D721Med (cell line): ENCODE measurements around the gene SOX13.

Experiments used
- DNase-seq: peaks from one replicate; pipeline ENCODE4 v3.0.0; 2011; ENCODE audit warnings: low spot score; ENCODE audit not compliant: insufficient read length
- FAIRE-seq: peaks from 2 replicates; lab custom pipeline; 2011; peaks lifted over from hg19 to GRCh38; lab: Jason Lieb, UNC
- TF ChIP-seq, protein P1 (sequence below): IDR thresholded peaks from 2 replicates; pipeline ENCODE4 v1.5.1; 2012; ENCODE audit warnings: mild to moderate bottlenecking, control low read depth; ENCODE audit not compliant: insufficient read depth; ENCODE audit errors: missing control alignments

The SOX13 gene

DNA sequence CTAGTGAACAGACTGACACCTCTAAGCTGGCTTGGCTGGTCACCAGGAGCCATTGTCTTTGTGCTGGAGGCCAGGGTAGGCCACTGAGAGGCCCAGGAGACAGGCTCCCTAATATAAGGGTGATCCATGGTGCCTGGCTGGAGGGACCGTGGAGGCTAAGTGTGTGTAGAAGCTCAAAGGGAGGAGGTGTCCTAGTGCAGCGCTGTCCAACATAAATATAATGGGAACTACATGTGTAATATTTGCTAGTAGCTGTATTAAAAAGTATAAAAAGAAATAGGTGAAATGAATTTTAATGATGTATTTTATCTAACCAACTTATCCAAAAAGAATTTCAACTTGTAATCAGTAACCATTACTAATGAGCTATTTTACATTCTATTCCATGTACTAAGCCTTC lies 35.0 kb downstream of the SOX13 start:
- DNase-seq (no peak), FAIRE-seq (no peak)
- TF ChIP-seq, protein P1, sequence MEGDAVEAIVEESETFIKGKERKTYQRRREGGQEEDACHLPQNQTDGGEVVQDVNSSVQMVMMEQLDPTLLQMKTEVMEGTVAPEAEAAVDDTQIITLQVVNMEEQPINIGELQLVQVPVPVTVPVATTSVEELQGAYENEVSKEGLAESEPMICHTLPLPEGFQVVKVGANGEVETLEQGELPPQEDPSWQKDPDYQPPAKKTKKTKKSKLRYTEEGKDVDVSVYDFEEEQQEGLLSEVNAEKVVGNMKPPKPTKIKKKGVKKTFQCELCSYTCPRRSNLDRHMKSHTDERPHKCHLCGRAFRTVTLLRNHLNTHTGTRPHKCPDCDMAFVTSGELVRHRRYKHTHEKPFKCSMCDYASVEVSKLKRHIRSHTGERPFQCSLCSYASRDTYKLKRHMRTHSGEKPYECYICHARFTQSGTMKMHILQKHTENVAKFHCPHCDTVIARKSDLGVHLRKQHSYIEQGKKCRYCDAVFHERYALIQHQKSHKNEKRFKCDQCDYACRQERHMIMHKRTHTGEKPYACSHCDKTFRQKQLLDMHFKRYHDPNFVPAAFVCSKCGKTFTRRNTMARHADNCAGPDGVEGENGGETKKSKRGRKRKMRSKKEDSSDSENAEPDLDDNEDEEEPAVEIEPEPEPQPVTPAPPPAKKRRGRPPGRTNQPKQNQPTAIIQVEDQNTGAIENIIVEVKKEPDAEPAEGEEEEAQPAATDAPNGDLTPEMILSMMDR = no peak

DNA sequence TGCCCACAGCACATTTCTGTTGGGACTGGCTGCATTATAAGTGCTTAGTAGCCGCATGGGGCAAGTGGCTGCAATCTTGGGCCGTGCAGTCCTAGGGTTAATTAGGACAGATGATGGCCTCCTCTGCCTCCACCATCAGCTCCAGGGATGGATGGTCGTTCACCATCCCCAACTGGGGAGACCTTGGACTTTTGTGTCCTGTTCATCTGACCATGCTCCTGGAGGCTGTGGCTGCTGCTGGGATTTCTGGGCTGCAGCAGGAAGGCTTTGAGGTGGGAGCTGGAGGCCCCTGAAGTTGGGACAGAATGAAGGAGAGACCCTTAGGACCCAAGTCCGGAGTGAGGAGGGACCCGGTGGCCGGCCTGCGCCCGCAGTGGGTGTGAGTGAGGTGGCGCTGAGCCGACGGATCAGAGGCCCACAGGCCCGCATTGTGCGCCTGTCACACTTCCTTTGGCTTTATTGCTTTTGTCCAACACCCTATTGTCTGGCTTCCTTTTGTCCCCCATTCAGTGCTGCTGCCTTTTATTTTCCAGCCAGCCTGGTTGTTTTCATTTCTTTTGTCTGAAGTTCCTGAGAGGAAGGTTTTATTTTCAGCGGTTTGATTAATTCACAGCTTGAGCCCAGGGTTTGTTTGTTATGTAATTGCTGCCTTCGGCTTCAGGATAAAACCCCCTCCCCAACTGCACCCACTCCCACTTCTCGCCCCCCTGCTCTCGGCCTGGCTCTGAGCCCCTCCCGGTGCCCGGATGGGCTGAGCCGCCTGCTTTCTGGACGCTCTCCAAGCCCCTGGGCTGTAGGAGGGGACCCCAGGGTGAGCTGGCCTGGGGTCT lies 35.6 kb downstream of the SOX13 start:
- DNase-seq = no peak
- FAIRE-seq = no peak
- TF ChIP-seq, protein P1 = no peak

DNA sequence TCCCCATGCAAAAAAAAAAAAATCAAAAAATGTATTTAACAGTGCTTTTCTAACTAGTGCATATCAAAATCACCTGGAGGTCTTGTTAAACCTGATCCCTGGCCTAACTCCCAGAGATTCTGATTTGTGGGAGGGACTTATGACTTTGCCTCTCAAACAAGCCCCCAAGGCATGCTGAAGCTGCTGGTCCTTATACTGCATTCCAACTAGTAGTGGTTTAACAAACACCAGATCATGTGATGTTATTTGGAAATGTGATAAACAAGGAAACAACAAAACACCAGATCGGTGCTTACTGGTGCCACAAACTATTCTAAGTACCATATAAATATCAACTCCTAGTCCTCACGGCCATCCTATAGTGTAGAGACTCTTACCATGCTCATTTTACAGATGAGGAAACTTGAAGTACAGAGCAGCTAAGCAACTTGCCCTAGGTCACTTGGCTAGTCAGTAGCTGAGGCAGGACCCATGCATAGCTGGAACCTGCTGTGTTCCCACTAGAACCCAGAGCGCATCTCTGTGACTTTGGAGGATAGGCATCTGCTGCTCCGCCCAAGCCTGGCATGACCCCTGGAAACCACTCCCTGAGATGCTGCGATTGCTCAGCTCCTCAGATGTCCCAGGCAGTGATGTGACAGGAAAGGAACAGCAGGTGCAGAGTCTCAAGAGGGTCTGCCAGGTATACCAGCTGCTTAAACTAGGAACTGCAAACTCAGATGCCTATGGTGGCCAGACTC lies 38.1 kb downstream of the SOX13 start:
- TF ChIP-seq, protein P1 = no peak
- DNase-seq (no peak), FAIRE-seq (no peak)

DNA sequence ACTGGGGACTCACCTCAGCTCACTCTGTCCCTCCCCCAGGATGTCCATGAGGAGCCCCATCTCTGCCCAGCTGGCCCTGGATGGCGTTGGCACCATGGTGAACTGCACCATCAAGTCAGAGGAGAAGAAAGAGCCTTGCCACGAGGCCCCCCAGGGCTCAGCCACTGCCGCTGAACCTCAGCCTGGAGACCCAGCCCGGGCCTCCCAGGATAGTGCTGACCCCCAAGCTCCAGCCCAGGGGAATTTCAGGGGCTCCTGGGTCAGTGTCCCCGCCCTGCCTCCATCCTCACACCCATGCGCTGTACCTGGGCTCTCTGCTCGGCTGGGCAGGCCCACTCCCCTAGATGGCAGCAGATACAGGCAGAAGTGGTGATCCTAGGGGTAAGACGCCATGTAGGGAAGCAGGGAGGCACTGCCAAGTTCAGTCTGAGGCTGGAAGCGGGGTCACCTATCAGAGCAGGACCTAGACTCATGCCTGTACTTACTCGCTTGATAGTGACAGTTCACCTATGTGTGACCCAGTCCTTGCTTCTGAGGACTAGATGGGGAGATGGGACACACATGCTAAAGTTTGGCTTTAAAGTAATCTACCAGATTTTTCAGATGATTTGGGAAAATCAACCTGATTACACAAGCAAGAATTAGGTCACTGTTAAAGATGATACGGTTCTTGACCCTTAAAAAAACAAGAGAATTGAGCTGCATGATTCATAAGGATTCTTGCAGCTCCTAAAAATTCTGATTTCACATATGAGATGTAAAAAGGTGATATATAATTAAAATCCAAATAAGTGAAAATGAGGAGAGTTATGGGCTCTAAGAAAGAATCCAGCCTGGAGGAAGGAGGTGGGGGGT lies 40.2 kb downstream of the SOX13 start:
- DNase-seq (no peak), FAIRE-seq (no peak)
- TF ChIP-seq, protein P1 = peak; percentile 35

DNA sequence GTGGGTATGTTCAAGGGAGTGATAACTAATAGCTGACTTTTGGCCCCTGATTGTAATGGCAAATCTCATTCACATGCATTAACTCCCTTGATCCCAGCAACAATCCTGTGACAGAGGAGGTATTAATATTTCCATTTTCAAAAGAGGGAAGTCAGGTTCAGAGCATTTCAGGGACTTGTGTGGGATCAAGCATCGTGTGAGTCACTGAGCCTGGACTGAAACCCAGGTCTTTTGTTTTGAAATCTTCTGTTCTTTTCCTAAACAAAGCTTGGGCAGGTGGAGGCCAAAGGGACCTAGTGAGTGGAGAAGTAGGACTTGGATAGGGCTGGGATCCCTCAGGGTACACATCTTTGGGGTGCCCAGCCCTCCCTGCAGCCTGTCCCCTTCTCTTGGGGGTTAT lies 41.0 kb downstream of the SOX13 start:
- TF ChIP-seq, protein P1 = no peak
- FAIRE-seq (no peak), DNase-seq (no peak)

GRCh38 chr1:204114606-204115005 lies 41.7 kb downstream of the SOX13 start:
- FAIRE-seq (no peak), DNase-seq (no peak)
- TF ChIP-seq, protein P1 = no peak
